ENCODE results near the gene ECE1.

GRCh38 chr1:21200767-21201166, 89.5 kb downstream of the ECE1 start:
- TF ChIP-seq CTCF (IDR thresholded peaks at IDR 0.05) = no peak
- TF ChIP-seq POLR2A (IDR thresholded peaks at IDR 0.05) = no peak
